HG02571 (cell line): ENCODE measurements around the gene RPTOR.
"Not testable (repeated sequence)": the region's sequence is repeated elsewhere in the genome, so short reads cannot be mapped to it uniquely, and the experiment has no call there.

Experiments used
- ATAC-seq: cut with Tn5 transposase; IDR thresholded peaks from one replicate; pipeline ENCODE4 v1.9.1; 2021; ENCODE audit warnings: mild to moderate bottlenecking, moderate library complexity; ENCODE audit not compliant: unreplicated experiment

RPTOR gene

GRCh38 chr17:80793421-80793820 lies 248.8 kb downstream of the RPTOR start:
- ATAC-seq, result no peak

GRCh38 chr17:80793851-80794267 lies 249.2 kb downstream of the RPTOR start:
- ATAC-seq, result no peak

GRCh38 chr17:80794281-80795089 lies 249.8 kb downstream of the RPTOR start:
- ATAC-seq, result no peak

- ATAC-seq, result no peak
Observed at GRCh38 chr17:80795090-80795580, 250.5 kb downstream of the RPTOR start.

- ATAC-seq, result no peak
Observed at GRCh38 chr17:80795754-80796153, 251.1 kb downstream of the RPTOR start.

GRCh38 chr17:80796430-80796861 lies 251.8 kb downstream of the RPTOR start:
- no peak for ATAC-seq

- not testable (repeated sequence) for ATAC-seq
Observed at GRCh38 chr17:80797222-80797621, 252.6 kb downstream of the RPTOR start.

- ATAC-seq, result no peak
Observed at GRCh38 chr17:80797741-80798594, 253.3 kb downstream of the RPTOR start.

- no peak for ATAC-seq
Observed at GRCh38 chr17:80798595-80799537, 254.2 kb downstream of the RPTOR start.

- no peak for ATAC-seq
Observed at GRCh38 chr17:80799538-80800480, 255.2 kb downstream of the RPTOR start.

- no peak for ATAC-seq
Observed at GRCh38 chr17:80800481-80801391, 256.1 kb downstream of the RPTOR start.

- ATAC-seq, result no peak
Observed at GRCh38 chr17:80802626-80803450, 258.2 kb downstream of the RPTOR start.

- ATAC-seq, result no peak
Observed at GRCh38 chr17:80803451-80804428, 259.1 kb downstream of the RPTOR start.

- ATAC-seq, result no peak
Observed at GRCh38 chr17:80804466-80804865, 259.8 kb downstream of the RPTOR start.

- ATAC-seq, result no peak
Observed at GRCh38 chr17:80805032-80805751, 260.6 kb downstream of the RPTOR start.

GRCh38 chr17:80807014-80807413 lies 262.4 kb downstream of the RPTOR start:
- no peak for ATAC-seq
